Muscle layer of duodenum (tissue), 2 donors: ENCODE measurements around the gene FHAD1.
"Not testable (repeated sequence)": the region's sequence is repeated elsewhere in the genome, so short reads cannot be mapped to it uniquely, and the experiment has no call there.

Source experiments
- H3K27ac ChIP-seq: one replicate; pipeline ENCODE4 v1.7.0; 2013; ENCODE audit warnings: mild to moderate bottlenecking, low read length
- H3K27me3 ChIP-seq: one replicate; pipeline ENCODE4 v1.7.0; 2013; ENCODE audit warnings: low read depth, mild to moderate bottlenecking, control low read depth, low read length
- H3K36me3 ChIP-seq, 2 donors: one replicate each; pipeline ENCODE4 v1.7.0; 2013; ENCODE audit warnings: low read length in 2 of 2, control low read depth in 1 of 2, mild to moderate bottlenecking in 1 of 2; ENCODE audit not compliant: insufficient read depth in 2 of 2, control insufficient read depth in 1 of 2
- H3K4me1 ChIP-seq, 2 donors: one replicate each; pipeline ENCODE4 v1.7.0; 2013; ENCODE audit warnings: low read length in 2 of 2, mild to moderate bottlenecking in 2 of 2, control low read depth in 1 of 2, moderate library complexity in 1 of 2; ENCODE audit not compliant: insufficient read depth in 2 of 2, control insufficient read depth in 1 of 2
- H3K4me3 ChIP-seq, 2 donors: one replicate each; pipeline ENCODE4 v1.7.0; 2013; ENCODE audit warnings: low read length in 2 of 2, low read depth in 1 of 2, mild to moderate bottlenecking in 1 of 2
- H3K9me3 ChIP-seq, 2 donors: one replicate each; pipeline ENCODE4 v1.7.0; 2013; ENCODE audit warnings: low read length in 2 of 2, control low read depth in 1 of 2, mild to moderate bottlenecking in 1 of 2; ENCODE audit not compliant: control insufficient read depth in 1 of 2
- donor health status: healthy.

The FHAD1 gene

GRCh38 chr1:15388201-15388880 lies 141.3 kb downstream of the FHAD1 start:
- Histone ChIP-seq H3K27ac (no peak overlapping the region), H3K36me3 (no peaks in the 10 kb centered on the region), H3K27me3 (no peaks in the 10 kb centered on the region), H3K4me1 (peaks cover 0 to 12% of the 10 kb centered on the region in 2 donors), H3K4me3 (no peak overlapping the region), H3K9me3 (no peaks in the 10 kb centered on the region)

DNA sequence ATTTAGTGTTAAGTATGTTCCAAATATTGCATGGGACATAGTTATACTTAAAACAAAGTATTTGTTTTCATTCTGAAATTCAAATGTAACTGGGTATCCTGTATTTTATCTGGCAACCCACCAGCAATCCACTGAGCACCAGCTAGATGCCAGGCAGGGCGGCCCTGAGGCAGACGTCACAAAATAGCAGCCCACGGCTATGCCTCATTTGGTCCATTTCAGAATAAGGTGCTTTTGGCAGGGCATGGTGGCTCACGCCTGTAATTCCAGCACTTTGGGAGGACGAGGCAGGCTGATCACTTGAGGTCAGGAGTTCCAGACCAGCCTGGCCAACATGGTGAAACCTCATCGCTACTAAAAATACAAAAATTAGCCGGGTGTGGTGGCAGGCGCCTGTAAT lies 142.8 kb downstream of the FHAD1 start:
- H3K4me1 ChIP-seq, H3K4me3 ChIP-seq, H3K36me3 ChIP-seq, H3K27ac ChIP-seq, H3K27me3 ChIP-seq, H3K9me3 ChIP-seq: not testable (repeated sequence)

GRCh38 chr1:15390667-15391066 lies 143.6 kb downstream of the FHAD1 start:
- Histone ChIP-seq H3K27ac (no peak overlapping the region), H3K36me3 (no peaks in the 10 kb centered on the region), H3K4me3 (no peak overlapping the region), H3K9me3 (no peaks in the 10 kb centered on the region), H3K4me1 (peaks cover 0 to 5% of the 10 kb centered on the region in 2 donors), H3K27me3 (no peaks in the 10 kb centered on the region)

DNA sequence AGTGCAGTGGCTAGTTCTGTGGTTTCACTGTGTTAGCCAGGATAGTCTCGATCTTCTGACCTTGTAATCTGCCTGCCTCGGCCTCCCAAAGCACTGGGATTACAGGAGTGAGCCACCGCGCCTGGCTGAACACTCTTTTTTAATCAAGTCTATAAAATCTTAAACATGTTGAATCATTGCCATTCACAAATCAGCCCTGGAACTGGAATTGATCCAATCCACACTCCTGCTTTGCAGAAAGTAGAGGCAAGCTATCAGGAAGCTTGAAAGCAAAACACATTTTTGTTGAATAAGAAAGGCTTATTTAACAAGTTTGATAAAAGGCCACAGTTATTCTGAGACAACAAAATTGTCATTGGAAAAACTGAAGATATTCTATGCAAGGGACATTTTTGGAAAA lies 144.3 kb downstream of the FHAD1 start:
- H3K4me3 ChIP-seq = no peak overlapping the region
- no peak overlapping the region for H3K27ac ChIP-seq
- H3K4me1 ChIP-seq = no peaks in the 10 kb centered on the region
- H3K27me3 ChIP-seq = no peaks in the 10 kb centered on the region
- no peaks in the 10 kb centered on the region for H3K9me3 ChIP-seq
- no peaks in the 10 kb centered on the region for H3K36me3 ChIP-seq

DNA sequence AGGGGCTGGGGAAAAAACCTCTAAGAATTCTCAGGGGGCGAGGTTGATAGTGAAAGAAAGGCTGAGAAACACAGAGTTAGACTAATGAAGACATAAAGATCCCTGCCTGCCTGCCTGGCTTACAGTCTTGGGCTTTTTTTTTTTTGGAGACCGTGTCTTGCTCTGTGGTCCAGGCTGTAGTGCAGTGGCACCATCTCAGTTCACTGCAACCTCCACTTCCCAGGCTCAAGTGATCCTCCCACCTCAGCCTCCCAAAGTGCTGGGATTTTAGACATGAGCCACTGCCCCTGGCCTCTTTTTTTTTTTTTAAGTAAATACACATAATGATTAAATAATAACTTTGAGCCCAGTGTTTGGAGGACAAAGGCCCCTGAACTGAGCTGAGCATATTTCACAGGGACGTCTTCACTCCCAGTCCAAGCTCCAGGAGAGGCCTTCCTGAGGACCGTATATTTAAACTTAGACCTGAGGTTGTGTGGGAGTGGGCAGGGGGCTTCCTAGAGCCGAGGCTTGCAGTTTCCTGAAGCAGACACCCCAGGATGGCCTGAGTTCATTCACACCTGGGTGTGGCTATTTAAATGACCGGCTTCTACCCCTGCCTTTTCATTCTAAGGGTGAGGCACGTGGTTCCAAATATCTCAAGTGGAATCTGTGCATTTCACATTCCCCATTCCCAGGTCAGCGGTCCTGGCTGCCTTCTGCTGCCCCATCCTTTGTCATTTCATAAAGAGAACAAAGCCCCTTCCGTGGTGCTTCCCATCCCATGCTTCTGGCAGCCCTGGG lies 146.6 kb downstream of the FHAD1 start:
- no peaks in the 10 kb centered on the region for H3K36me3 ChIP-seq
- H3K4me1 ChIP-seq = no peaks in the 10 kb centered on the region
- H3K27me3 ChIP-seq = no peaks in the 10 kb centered on the region
- H3K4me3 ChIP-seq = no peak overlapping the region
- no peak overlapping the region for H3K27ac ChIP-seq
- no peaks in the 10 kb centered on the region for H3K9me3 ChIP-seq

DNA sequence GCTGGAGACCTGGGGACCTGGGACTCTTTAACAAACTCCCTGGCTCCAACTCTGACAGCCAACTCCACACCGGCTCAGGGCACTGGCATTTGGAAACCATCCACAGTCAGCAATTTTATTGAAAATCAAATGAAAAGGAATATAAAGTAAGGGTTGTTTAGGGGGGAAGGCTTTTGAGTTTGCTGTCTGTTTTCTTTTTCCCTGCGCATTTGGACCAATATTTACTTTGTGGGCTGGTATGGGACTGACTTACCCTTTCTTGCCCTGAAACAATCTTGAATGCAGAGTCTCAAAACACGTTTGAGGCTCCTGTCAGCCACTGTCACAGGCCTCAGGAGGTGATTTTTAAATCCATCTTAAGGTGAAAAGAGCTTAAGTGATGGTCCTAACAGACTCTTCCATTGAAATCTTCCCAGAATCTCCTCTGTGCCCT lies 147.3 kb downstream of the FHAD1 start:
- Histone ChIP-seq H3K27me3 (no peaks in the 10 kb centered on the region), H3K4me1 (no peaks in the 10 kb centered on the region), H3K36me3 (no peaks in the 10 kb centered on the region), H3K9me3 (no peaks in the 10 kb centered on the region), H3K4me3 (no peak overlapping the region), H3K27ac (no peak overlapping the region)

GRCh38 chr1:15397236-15397635 lies 150.2 kb downstream of the FHAD1 start:
- Histone ChIP-seq H3K27ac (no peak overlapping the region), H3K4me3 (no peak overlapping the region)

GRCh38 chr1:15399710-15400109 lies 152.7 kb downstream of the FHAD1 start:
- no peak overlapping the region for H3K27ac ChIP-seq
- H3K4me1 ChIP-seq = no peaks in the 10 kb centered on the region
- H3K4me3 ChIP-seq = no peak overlapping the region
- H3K27me3 ChIP-seq = no peaks in the 10 kb centered on the region
- H3K9me3 ChIP-seq = peaks cover 0 to 8% of the 10 kb centered on the region in 2 donors
- no peaks in the 10 kb centered on the region for H3K36me3 ChIP-seq

More at GRCh38 chr1:15397236-15397635, 150.2 kb downstream of the FHAD1 start:
- H3K4me1 ChIP-seq = no peaks in the 10 kb centered on the region
- no peaks in the 10 kb centered on the region for H3K36me3 ChIP-seq
- H3K9me3 ChIP-seq = peaks cover 0 to 8% of the 10 kb centered on the region in 2 donors
- no peaks in the 10 kb centered on the region for H3K27me3 ChIP-seq

- Histone ChIP-seq H3K27ac (no peak overlapping the region), H3K4me3 (no peak overlapping the region), H3K36me3 (no peaks in the 10 kb centered on the region), H3K27me3 (no peaks in the 10 kb centered on the region), H3K9me3 (peaks cover 0 to 8% of the 10 kb centered on the region in 2 donors), H3K4me1 (no peaks in the 10 kb centered on the region)
Measured at GRCh38 chr1:15400627-15401026, 153.6 kb downstream of the FHAD1 start.

DNA sequence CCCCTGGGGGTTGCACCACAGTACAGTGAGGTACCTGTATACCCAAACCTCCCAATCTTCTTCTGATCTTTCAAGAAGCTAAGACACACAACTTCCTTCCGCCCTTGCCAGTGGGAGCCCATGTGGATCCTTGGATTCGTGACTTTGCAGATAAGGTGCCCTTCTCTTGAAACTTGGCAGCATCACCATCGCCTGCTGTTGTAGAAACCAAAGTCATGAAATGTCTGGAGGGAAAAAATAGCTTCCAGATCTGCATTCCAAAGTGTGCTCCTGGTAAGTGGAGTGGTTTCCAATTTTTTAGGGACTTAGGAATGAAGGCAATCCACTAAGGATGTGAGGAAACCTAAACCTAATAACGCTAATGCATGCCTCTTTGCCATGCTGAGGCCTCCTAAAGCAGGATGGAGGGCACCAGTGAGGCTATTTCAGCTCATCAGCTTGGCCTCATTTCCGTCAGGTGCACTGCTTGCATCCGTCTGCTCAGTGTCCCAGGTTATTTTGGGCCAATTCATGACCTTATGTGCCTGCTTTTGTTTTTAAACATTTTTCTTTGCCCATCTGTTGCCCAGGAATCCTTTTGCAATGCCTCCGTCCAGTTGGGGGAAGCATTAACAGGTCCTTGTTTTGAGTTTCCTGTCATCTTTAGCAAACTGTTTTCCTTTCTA lies 154.5 kb downstream of the FHAD1 start:
- H3K4me3 ChIP-seq = no peak overlapping the region
- H3K9me3 ChIP-seq = peaks cover 0 to 8% of the 10 kb centered on the region in 2 donors
- H3K27me3 ChIP-seq = no peaks in the 10 kb centered on the region
- H3K36me3 ChIP-seq = no peaks in the 10 kb centered on the region
- no peak overlapping the region for H3K27ac ChIP-seq
- H3K4me1 ChIP-seq = no peaks in the 10 kb centered on the region

DNA sequence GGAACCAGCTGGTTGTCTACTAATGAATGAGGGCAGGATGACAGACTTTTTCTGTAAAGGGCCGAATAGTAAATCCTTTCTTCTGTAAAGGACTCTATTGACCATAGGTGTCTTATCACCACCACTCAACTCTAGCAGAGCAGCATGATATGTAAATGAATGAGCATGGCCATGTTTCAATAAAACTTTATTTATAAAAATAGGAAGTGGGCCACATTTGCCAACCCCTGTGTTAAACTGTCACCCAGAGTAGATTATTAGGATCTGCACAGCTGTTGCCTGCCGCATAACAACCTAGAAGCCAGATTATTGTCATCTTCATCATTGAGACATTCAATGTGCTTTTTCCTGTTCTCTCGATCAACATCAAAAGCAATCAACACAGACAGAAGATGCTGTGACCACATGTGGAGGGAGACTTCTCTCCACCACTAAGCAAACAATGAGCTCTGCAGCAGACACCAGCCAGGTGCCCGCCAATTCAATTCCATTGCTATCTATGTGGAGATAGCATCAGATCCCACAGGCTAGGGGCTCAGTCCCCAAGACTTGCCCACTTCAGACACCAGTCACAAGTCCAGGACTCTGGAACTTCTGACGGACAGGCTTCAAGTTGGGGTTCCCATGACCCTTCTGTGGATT lies 155.9 kb downstream of the FHAD1 start:
- Histone ChIP-seq H3K9me3 (peaks cover 0 to 8% of the 10 kb centered on the region in 2 donors), H3K4me3 (no peak overlapping the region), H3K36me3 (no peaks in the 10 kb centered on the region), H3K27me3 (no peaks in the 10 kb centered on the region), H3K4me1 (peaks cover 0 to 4% of the 10 kb centered on the region in 2 donors), H3K27ac (no peak overlapping the region)
